ENCODE measurements around the gene CCDC27. TPM values are rescaled to one million over a fixed set of nuclear protein-coding genes. Genes with fewer than 3 reads are reported as not detected.

The CCDC27 gene
- total RNA-seq, 4 donors from 2014 or later, result not detected

DNA sequence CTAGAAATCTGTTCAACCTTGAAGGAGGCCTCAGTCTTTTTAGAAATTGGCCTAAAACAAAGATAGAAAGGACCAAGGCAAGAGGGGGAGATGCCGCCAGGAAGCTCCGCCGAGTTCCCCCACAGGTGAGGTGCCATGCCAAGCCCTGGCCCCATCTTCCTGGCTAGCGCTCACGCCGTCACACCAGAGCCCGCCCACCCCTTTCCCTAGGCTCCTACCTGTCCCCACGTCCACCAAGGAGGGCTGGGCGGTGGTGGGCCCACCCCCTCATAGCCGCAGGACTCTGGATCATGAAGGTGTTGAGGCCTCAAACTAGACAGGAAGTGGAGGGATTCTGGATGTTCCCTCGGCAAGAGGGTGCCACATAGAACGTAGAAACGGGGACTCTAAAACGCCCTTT is 15.5 kb upstream of the CCDC27 start:
- Histone ChIP-seq H3K27me3 (peaks cover 0 to 20% (median 5%) of the 10 kb centered on the region in 4 donors), H3K9me3 (no peaks in the 10 kb centered on the region), H3K27ac (replicated peaks in 1 of 4) (no peak overlapping the region), H3K4me3 (no peak overlapping the region), H3K36me3 (peaks cover 19 to 72% (median 68%) of the 10 kb centered on the region in 4 donors), H3K4me1 (peaks cover 0 to 11% (median 5%) of the 10 kb centered on the region in 4 donors)
- intact Hi-C loops (cut with DNase I), result no loop called here
- WGBS, result 91% methylated on average over 14 of the region's 14 CpGs
- DNase-seq (ENCODE audit: extremely low spot score), result no peak
- TF ChIP-seq POLR2AphosphoS5 (IDR thresholded peaks at IDR 0.05) (no peak), POLR2A (IDR thresholded peaks at IDR 0.05; ENCODE audit: low read depth) (no peak)

DNA sequence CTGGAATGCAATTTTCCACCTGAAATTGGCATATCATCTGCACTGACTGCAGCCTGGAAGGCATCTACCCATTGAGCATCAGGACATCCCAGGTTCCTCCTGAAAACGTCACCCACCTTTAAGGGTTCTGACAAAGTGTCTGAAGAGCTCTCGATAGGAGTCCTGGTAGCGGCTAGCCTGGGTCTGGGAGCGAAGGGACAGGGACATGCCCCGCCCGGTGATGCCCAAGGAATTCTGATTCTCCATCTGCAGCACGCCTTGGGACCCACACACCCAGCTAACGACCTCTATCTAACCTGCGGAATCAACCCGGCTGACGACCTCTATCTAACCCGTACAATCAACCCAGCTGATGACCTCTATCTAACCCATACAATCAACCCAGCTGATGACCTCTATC is 13.3 kb upstream of the CCDC27 start:
- no peaks in the 10 kb centered on the region for H3K9me3 ChIP-seq
- no peaks in the 10 kb centered on the region for H3K27me3 ChIP-seq
- TF ChIP-seq POLR2AphosphoS5 (IDR thresholded peaks at IDR 0.05) (no peak), EP300 (IDR thresholded peaks at IDR 0.05) (no peak), POLR2A (IDR thresholded peaks at IDR 0.05; ENCODE audit: low read depth) (no peak)
- TF ChIP-seq, protein P1, sequence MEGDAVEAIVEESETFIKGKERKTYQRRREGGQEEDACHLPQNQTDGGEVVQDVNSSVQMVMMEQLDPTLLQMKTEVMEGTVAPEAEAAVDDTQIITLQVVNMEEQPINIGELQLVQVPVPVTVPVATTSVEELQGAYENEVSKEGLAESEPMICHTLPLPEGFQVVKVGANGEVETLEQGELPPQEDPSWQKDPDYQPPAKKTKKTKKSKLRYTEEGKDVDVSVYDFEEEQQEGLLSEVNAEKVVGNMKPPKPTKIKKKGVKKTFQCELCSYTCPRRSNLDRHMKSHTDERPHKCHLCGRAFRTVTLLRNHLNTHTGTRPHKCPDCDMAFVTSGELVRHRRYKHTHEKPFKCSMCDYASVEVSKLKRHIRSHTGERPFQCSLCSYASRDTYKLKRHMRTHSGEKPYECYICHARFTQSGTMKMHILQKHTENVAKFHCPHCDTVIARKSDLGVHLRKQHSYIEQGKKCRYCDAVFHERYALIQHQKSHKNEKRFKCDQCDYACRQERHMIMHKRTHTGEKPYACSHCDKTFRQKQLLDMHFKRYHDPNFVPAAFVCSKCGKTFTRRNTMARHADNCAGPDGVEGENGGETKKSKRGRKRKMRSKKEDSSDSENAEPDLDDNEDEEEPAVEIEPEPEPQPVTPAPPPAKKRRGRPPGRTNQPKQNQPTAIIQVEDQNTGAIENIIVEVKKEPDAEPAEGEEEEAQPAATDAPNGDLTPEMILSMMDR (IDR thresholded peaks at IDR 0.05), result no peak
- intact Hi-C loops (cut with DNase I), result no loop called here
- H3K4me1 ChIP-seq, result peaks cover 0 to 11% (median 0%) of the 10 kb centered on the region in 4 donors
- no peak for DNase-seq (ENCODE audit: extremely low spot score)
- H3K36me3 ChIP-seq, result peaks cover 27 to 94% (median 84%) of the 10 kb centered on the region in 4 donors
- no peak overlapping the region for H3K27ac ChIP-seq (replicated peaks in 1 of 4)
- no peak overlapping the region for H3K4me3 ChIP-seq
- WGBS, result 90% methylated on average over 12 of the region's 12 CpGs

DNA sequence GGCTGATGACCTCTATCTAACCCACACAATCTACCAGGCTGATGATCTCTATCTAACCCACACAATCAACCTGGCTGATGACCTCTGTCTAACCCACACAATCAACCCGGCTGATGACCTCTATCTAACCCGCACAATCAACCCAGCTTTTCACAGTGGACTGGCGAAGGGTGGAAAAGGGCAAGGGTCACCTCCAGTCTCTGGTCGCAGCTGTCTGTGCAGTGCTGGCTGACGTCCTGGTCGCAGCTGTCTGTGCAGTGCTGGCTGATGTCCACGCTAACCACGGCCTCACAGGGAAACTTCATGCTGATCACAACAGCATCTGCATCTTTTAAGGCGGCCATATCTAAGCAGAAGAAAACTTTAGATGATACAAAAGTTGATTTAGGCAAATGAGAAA is 12.2 kb upstream of the CCDC27 start:
- intact Hi-C loops (cut with DNase I), result no loop called here
- Histone ChIP-seq H3K4me1 (peaks cover 4 to 22% (median 8%) of the 10 kb centered on the region in 4 donors), H3K27me3 (no peaks in the 10 kb centered on the region), H3K27ac (replicated peaks in 1 of 4) (no peak overlapping the region), H3K4me3 (no peak overlapping the region), H3K36me3 (peaks cover 27 to 98% (median 77%) of the 10 kb centered on the region in 4 donors), H3K9me3 (no peaks in the 10 kb centered on the region)
- no peak for DNase-seq (ENCODE audit: extremely low spot score)
- WGBS, result 85% methylated on average over 9 of the region's 9 CpGs
- TF ChIP-seq POLR2AphosphoS5 (IDR thresholded peaks at IDR 0.05) (no peak), POLR2A (IDR thresholded peaks at IDR 0.05; ENCODE audit: low read depth) (no peak), EP300 (IDR thresholded peaks at IDR 0.05) (no peak)
- TF ChIP-seq, protein P1 (IDR thresholded peaks at IDR 0.05), result no peak

DNA sequence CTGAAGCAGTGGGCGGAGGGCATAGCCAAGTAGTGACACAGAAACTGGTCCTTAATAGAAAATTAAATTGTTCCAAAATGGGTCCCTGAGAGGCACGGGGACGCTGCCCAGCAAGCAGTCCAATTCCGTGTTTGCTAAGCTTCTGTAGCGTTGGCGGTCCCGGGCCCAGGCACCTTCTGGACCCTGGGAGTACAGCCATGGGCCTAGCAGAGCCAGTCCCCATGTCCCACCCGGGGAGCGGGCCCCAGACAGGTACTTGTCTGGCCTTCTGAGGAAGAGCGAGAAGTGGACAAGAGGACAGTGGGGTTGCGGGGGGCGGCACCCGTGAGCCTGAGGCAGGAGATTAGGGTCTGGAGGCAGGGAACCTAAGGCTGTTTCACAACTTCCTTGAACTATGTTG is 11.5 kb upstream of the CCDC27 start:
- TF ChIP-seq EP300 (IDR thresholded peaks at IDR 0.05), result no peak
- no peak for TF ChIP-seq POLR2AphosphoS5 (IDR thresholded peaks at IDR 0.05)
- TF ChIP-seq, protein P1 (IDR thresholded peaks at IDR 0.05), result no peak
- TF ChIP-seq POLR2A (IDR thresholded peaks at IDR 0.05; ENCODE audit: low read depth), result no peak
- H3K4me3 ChIP-seq, result no peak overlapping the region
- H3K27ac ChIP-seq (replicated peaks in 1 of 4), result no peak overlapping the region
- no peak for DNase-seq (ENCODE audit: extremely low spot score)
- intact Hi-C loops (cut with DNase I), result no loop called here
- H3K4me1 ChIP-seq, result peaks cover 11 to 30% (median 15%) of the 10 kb centered on the region in 4 donors
- no peaks in the 10 kb centered on the region for H3K27me3 ChIP-seq
- 94% methylated on average over 13 of the region's 13 CpGs for WGBS
- no peaks in the 10 kb centered on the region for H3K9me3 ChIP-seq
- H3K36me3 ChIP-seq, result peaks cover 27 to 92% (median 73%) of the 10 kb centered on the region in 4 donors

DNA sequence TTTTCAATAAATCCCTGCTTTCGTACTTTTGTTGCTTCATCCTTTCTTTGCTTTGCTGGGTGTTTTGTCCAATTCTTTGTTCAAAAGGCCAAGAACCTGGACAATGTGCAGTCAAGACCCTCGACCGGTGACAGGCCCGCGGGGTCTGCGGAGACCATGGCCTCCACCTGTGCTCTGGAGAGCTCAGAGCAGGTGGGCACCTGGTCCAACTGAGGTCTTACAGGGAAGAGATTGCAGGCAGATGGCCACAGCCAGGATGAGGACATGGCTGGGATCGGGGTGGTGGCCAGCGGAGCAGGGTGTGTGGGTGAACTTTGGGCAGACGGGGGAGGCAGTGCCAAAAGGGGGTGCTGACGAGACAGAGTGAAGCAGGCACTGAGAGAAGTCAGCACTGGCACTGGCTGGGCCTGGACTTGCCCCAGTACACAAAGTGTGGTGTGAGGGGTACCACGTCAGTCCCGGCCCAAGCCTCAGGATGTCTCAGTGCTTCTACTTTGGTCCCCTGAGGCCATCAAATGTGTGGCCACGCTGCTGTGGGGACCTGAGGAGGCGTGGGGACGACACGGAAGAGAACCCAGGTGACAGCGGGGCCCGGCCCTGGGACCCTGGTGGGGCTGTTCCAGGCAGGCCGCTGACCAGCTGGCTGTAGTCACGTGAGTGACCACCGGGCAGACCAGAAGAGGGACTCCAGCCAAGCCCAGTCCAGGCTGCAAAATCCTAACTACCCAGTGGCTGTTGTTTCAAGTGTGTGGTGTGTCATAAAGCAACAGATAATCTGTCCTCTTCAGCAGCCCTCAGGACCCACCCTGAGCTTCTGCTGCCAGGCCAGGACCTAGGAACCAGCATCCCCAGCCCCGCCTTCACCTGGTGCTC is 10.4 kb upstream of the CCDC27 start:
- Histone ChIP-seq H3K36me3 (peaks cover 24 to 81% (median 64%) of the 10 kb centered on the region in 4 donors), H3K27ac (replicated peaks in 1 of 4) (no peak overlapping the region), H3K4me1 (peaks cover 16 to 40% (median 25%) of the 10 kb centered on the region in 4 donors), H3K9me3 (no peaks in the 10 kb centered on the region), H3K4me3 (no peak overlapping the region), H3K27me3 (no peaks in the 10 kb centered on the region)
- WGBS, result 93% methylated on average over 14 of the region's 22 CpGs
- intact Hi-C loops (cut with DNase I), result no loop called here
- TF ChIP-seq POLR2A (IDR thresholded peaks at IDR 0.05; ENCODE audit: low read depth) (no peak), POLR2AphosphoS5 (IDR thresholded peaks at IDR 0.05) (no peak), EP300 (IDR thresholded peaks at IDR 0.05) (no peak)
- TF ChIP-seq, protein P1 (IDR thresholded peaks at IDR 0.05), result no peak
- DNase-seq (ENCODE audit: extremely low spot score), result no peak

Data from esophagus muscularis mucosa (tissue), 4 donors.